A549 (cell line): ENCODE measurements around the gene BPI. TPM values are rescaled to one million over a fixed set of nuclear protein-coding genes. Genes with fewer than 3 reads are reported as not detected.

Experiments used
- BCL3 ChIP-seq: fragments of >200 bp; sonication (Bioruptor Twin); formaldehyde crosslinking; IDR thresholded peaks from 3 replicates; pipeline ENCODE4 v1.6.1; 2016
- CBX2 ChIP-seq: fragments of 200-600 bp; sonication (generic); IDR thresholded peaks from 2 replicates; pipeline ENCODE4 v1.6.1; 2016; ENCODE audit warnings: low read depth, mild to moderate bottlenecking, borderline replicate concordance
- CBX8 ChIP-seq: fragments of 200-600 bp; sonication (generic); IDR thresholded peaks from 2 replicates; pipeline ENCODE4 v1.6.1; 2016
- CEBPB ChIP-seq, 2 experiments: fragments of >200 bp in 1 of 2; sonication (Bioruptor Twin) in 1 of 2; formaldehyde crosslinking in 1 of 2; IDR thresholded peaks; 2 replicates each; pipeline ENCODE4 v1.6.1; 2012 to 2016
- CTCF ChIP-seq: fragments of >200 bp; sonication (Bioruptor Twin); formaldehyde crosslinking; IDR thresholded peaks from 3 replicates; pipeline ENCODE4 v1.5.1; 2016
- EHMT2 ChIP-seq: fragments of 200-600 bp; sonication (generic); IDR thresholded peaks from 2 replicates; pipeline ENCODE4 v1.6.1; 2016; ENCODE audit warnings: antibody characterized with exemption, low read depth, mild to moderate bottlenecking, moderate library complexity
- EP300 ChIP-seq, 2 experiments: fragments of >200 bp; sonication (Bioruptor Twin); formaldehyde crosslinking; IDR thresholded peaks; 2 replicates in 1 of 2; 3 replicates in 1 of 2; pipeline ENCODE4 v1.6.1; 2016 to 2017
- FOSB ChIP-seq: fragments of 250-450 bp; sonication (Bioruptor Pico); IDR thresholded peaks from 2 replicates; pipeline ENCODE4 v1.5.0; 2020; ENCODE audit warnings: mild to moderate bottlenecking, moderate library complexity
- HES2 ChIP-seq: fragments of >200 bp; sonication (Bioruptor Twin); formaldehyde crosslinking; IDR thresholded peaks from 2 replicates; pipeline ENCODE4 v1.6.1; 2016
- JUN ChIP-seq, 2 experiments: fragments of >200 bp; sonication (Bioruptor Twin); formaldehyde crosslinking; IDR thresholded peaks; 2 replicates in 1 of 2; 3 replicates in 1 of 2; pipeline ENCODE4 v1.6.1; 2016 to 2017
- KDM5A ChIP-seq: fragments of 200-600 bp; sonication (generic); IDR thresholded peaks from 2 replicates; pipeline ENCODE4 v1.6.1; 2016; ENCODE audit warnings: antibody characterized with exemption, mild to moderate bottlenecking
- NFE2L2 ChIP-seq: fragments of 150-350 bp; conservative IDR thresholded peaks from 2 replicates; pipeline ENCODE4 v1.6.1; 2014; ENCODE audit warnings: low read length
- NR3C1 ChIP-seq: fragments of >200 bp; sonication (Bioruptor Twin); formaldehyde crosslinking; IDR thresholded peaks from 3 replicates; pipeline ENCODE4 v1.6.1; 2017
- RAD21 ChIP-seq, 2 experiments: fragments of >200 bp in 1 of 2; sonication (Bioruptor Twin) in 1 of 2; formaldehyde crosslinking in 1 of 2; IDR thresholded peaks in 1 of 2; conservative IDR thresholded peaks in 1 of 2; 2 replicates in 1 of 2; 3 replicates in 1 of 2; pipeline ENCODE4 v1.6.1; 2012 to 2018; ENCODE audit warnings: inconsistent platforms in 1 of 2
- RARB ChIP-seq: fragments of 250-450 bp; sonication (Bioruptor Pico); IDR thresholded peaks from 2 replicates; pipeline ENCODE4 v1.8.0; 2021; ENCODE audit warnings: mild to moderate bottlenecking, moderate library complexity
- RCOR1 ChIP-seq: fragments of 150-350 bp; IDR thresholded peaks from 2 replicates; pipeline ENCODE4 v1.6.1; 2014; ENCODE audit warnings: antibody characterized with exemption, low read length, low read depth
- REST ChIP-seq: fragments of 200-600 bp; sonication (generic); IDR thresholded peaks from 2 replicates; pipeline ENCODE4 v1.6.1; 2016; ENCODE audit warnings: antibody characterized with exemption, mild to moderate bottlenecking, moderate library complexity
- SREBF2 ChIP-seq: fragments of 450-650 bp; IDR thresholded peaks from 2 replicates; pipeline ENCODE4 v1.6.1; 2014; ENCODE audit warnings: mild to moderate bottlenecking, moderate library complexity
- ZC3H11A ChIP-seq: fragments of 450-650 bp; IDR thresholded peaks from 2 replicates; pipeline ENCODE4 v1.6.1; 2014; ENCODE audit warnings: antibody characterized with exemption, mild to moderate bottlenecking
- ZSCAN20 ChIP-seq: fragments of 250-450 bp; sonication (Bioruptor Pico); IDR thresholded peaks from 2 replicates; pipeline ENCODE4 v1.8.0; 2022; ENCODE audit warnings: mild to moderate bottlenecking, moderate library complexity
- polyA plus RNA-seq, 4 experiments: library from polyadenylated mRNA; depleted of rRNA in 3 of 4; stranded (reverse); fragments of >200 nt; fragmentation: RNase III in 1 of 4; extraction: RNeasy Plus Mini Kit Qiagen cat#74134 plus additional on column Dnase treatment in 1 of 4; gene quantifications; 2 replicates in 3 of 4; 3 replicates in 1 of 4; pipeline ENCODE4 v1.2.3, GENCODE V29; 2011 to 2017
- TF ChIP-seq, protein P1 (sequence below): fragments of 250-450 bp; sonication (Bioruptor Pico); IDR thresholded peaks from 2 replicates; pipeline ENCODE4 v1.5.0; 2020; ENCODE audit warnings: low read depth, mild to moderate bottlenecking, moderate library complexity

Gene BPI
- polyA plus RNA-seq, 2 of the 4 experiments (the other 2 are of a cell fraction): not detected

DNA sequence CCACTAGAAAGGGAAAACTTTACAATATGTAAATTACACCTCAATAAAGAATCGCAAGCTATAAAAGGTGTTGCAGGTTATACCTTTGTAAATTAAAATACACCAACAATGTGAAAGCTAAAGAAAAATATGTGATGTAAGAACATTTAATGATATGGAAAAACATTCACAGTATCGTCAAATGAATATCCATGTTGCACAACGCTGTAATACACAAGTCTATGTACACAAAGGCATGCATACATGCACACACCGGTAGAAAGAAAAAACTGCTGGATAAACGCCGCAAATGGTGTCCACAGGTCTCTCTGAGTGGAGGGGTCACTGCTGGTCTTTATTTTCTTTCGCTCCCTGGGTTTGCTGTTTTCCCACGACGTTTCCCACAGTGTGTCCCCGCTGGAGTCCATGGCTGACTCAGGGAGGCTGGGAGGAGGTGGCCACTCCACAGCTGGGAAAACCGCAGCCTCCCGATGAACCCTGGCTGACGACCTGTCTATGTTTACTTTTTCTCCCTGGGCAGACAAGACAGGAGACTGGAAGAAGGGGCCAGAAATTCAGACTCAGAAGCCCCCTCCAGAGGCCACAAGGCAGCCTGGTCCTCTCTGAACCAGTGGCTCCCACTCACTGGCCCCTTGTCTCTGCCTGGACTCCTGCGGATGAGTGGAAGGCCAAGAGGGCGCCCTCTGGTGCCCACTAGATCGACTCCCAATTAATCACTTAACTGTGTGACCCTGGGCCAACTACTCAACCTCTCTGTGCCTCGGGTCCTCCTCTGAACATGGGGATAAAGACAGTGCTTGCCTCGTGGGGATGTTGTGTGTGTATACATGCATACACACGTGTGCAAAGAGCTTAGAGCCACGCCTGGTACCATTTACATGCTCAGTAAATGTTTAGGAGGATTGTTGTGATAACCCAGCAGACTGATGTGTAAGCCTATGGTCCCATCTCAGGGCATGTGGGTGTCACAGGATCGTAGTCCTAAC, 12.8 kb upstream of the BPI start (continued):
- TF ChIP-seq BCL3 (no peak), CBX2 (no peak), CTCF (peak; percentile 89), REST (no peak), JUN (IDR thresholded peaks at IDR 0.05) (peak in 1 of 2 experiments; percentile 40; a peak in 2 of 5 replicates), RARB (CRISPR knock-in tag) (peak; percentile 80; the same call in 1 of the 2 replicates), NFE2L2 (no peak), ZC3H11A (no peak), RCOR1 (no peak), EP300 (IDR thresholded peaks at IDR 0.05) (0 out of 5 replicates have a peak, but pooled peaks of 1 of the 2 experiments have one; percentile 12), ZSCAN20 (CRISPR knock-in tag) (no peak), KDM5A (no peak), CEBPB (IDR thresholded peaks at IDR 0.05) (0 out of 4 replicates have a peak, but pooled peaks have one; percentile 2 to 32), NR3C1 (no peak), FOSB (CRISPR knock-in tag) (no peak), SREBF2 (no peak), HES2 (no peak), EHMT2 (no peak), RAD21 (conservative IDR thresholded peaks at IDR 0.05 in 1 of 2, IDR thresholded peaks at IDR 0.05 in 1 of 2) (peak; percentile 54 to 62), CBX8 (no peak)
- TF ChIP-seq, protein P1, sequence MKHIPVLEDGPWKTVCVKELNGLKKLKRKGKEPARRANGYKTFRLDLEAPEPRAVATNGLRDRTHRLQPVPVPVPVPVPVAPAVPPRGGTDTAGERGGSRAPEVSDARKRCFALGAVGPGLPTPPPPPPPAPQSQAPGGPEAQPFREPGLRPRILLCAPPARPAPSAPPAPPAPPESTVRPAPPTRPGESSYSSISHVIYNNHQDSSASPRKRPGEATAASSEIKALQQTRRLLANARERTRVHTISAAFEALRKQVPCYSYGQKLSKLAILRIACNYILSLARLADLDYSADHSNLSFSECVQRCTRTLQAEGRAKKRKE (CRISPR knock-in tag): no peak
